GM18858 (cell line): ENCODE measurements around the gene MRPL30.
"Not testable (repeated sequence)": the region's sequence is repeated elsewhere in the genome, so short reads cannot be mapped to it uniquely, and the experiment has no call there.

Experiments used
- ATAC-seq: cut with Tn5 transposase; IDR thresholded peaks from one replicate; pipeline ENCODE4 v1.9.1; 2021; ENCODE audit not compliant: unreplicated experiment

The MRPL30 gene

DNA sequence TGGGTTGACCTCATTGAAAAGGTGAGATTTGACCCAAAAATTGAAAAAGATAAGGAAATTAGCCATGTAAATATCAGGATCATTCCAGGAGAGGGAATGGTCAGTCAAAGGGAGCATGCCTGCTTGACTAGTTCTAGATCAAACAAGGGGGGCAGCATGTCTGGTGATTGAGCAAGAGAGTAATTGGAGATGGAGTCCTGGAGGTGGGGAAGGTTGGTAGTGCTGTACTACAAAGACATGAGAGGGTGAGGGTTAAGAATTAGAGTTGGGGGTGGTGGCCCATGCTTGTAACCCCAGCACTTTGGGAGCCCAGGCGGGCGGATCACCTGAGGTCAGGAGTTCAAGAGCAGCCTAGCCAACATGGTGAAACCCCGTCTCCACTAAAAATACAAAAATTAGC, 2.0 kb downstream of the MRPL30 start:
- no peak for ATAC-seq

DNA sequence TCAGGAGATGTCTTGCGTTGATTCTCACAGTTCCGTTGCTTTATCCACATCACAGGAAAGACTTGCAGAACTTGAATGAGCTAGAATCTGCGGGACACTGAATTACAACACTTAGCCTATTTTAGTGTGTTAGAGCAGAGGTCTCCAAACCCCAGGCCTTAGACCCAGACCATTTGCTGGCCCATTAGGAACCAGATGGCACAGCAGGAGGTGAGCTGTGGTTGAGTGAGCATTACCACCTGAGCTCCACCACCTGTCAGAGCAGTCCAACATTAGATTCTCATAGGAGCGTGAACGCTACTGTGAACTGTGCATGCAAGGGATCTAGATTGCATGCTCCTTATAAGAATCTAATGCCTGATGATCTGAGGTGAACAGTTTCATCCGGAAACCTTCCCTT, 3.8 kb downstream of the MRPL30 start:
- no peak for ATAC-seq

DNA sequence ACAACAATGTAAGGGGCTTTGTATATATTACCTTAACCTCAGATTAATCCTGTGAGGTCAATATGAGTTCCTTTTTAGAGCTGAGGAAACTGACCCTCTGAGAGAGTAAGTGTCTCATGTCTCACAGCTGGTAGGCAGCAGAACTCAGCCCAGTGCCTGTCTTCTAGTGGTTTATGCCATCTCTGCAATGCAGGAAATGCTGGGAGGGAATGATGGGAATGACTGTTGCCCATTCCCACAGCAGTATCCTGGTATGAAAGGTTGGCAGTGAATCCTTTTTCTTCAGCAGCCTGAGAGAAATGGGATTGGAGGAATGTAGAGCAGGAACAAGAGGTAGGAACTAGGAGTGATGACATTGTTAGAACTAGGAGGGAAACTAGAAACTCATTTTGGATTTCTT, 6.0 kb downstream of the MRPL30 start:
- ATAC-seq = no peak

DNA sequence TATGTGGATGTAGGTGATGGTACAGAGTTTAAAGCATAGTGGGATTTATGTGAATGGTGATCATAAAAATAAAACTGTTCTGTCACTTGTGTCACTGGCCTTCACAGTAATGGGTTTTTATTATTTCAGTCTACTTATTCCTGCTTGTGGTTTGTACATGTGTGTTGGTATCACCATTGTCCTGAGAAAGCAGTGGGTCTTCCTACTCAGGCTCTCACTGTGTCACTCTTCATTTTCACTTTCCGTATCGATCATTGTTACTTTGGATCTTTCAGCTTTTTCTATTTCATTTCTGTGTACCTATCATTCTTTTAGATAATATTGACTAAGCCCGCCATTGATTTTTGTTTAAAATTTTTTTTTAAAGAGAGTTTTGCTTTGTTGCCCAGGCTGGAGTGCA, 7.4 kb downstream of the MRPL30 start:
- no peak for ATAC-seq

DNA sequence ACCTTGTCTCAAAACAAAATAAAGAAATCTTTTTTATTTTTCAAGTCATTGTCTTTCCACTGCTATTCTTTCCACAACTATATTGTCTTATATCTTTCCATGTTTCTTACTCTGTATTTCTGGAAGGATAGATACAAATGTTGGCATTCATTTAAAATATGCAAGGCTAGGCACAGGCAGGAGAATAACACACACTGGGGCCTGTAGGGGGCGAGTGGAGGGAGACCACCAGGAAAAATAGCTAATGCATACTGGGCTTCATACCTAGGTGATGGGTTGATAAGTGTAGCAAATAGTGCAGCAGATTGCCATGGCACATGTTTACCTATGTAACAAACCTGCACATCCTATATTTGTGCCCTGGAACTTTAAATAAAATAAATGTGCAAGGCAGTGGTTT, 9.6 kb downstream of the MRPL30 start:
- no peak for ATAC-seq

DNA sequence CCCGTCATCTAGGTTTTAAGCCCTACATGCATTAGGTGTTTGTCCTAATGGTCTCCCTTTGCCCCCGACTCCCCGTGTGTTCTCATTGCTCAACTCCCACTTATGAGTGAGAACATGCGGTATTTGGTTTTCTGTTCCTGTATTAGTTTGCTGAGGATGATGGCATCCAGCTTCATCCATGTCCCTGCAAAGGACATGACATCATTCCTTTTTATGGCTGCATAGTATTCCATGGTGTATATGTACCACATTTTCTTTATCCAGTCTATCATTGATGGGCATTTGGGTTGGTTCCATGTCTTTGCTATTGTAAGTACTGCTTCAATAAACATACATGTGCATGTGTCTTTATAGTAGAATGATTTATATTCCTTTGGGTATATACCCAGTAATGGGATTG, 11.4 kb downstream of the MRPL30 start:
- ATAC-seq = not testable (repeated sequence)

DNA sequence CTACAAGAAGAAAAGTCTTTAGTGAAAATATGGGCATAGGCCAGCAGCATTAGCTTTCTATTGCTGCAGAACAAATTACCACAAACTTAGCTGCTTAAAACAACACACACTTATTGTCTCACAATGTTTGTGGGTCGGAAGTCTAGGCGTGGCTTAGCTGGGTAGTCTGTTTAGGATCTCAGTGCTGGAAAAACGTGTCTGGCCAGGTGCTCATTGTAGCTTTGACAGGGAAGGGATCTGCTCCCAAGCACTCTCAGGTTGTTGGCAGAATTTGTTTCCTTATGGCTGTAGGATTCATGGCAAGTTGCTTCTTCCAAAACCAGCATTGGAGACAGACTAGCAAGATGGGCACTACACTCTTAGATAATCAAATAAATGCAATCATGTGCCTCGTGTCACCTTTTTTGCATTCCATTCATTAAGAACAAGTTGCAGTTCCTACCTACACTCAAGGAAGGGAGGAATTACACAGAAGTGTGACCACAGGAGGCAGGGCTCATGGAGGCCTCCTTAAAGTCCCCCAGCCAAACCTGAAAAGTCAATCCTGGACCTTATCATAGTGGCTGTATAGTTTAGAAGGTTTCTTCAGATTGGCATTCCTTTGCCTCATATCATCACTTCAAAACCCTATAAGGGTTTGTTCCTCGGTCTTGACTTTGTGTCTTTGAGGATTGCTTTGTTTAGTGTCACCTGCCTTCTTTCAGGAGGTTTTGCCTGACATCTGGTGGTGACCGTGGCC, 17.3 kb downstream of the MRPL30 start:
- ATAC-seq = no peak

DNA sequence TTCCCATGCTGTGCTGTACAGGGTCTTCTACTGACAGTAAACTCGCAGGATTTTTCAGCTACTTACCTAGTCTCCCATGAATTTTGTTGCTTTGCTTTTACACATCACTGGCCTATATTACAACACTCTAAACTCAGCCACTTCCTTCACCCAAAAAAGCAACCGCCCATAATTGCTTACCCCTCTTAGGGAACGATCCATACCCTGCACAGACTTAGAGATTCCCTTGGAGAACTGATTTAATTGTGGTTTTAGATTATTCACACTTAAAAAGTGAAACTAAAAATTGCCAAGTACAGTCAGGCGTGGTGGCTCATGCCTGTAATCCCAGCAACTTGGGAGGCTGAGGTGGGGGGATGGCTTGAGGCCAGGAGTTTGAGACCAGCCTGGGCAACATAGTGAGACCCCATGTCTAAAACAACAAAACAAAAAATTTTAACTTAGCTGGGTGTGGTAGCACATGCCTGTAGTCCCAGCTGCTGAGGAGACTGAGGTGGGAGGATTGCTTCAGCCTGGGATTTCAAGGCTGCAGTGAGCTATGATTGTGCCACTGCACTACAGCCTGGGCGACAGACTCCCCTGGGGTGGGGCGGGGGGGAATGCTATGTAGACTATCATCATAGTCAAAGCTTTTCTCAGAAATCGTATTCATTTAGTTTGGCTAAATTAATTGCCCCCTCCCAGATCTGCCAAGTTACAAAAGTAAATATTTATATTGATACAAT, 19.3 kb downstream of the MRPL30 start:
- no peak for ATAC-seq

DNA sequence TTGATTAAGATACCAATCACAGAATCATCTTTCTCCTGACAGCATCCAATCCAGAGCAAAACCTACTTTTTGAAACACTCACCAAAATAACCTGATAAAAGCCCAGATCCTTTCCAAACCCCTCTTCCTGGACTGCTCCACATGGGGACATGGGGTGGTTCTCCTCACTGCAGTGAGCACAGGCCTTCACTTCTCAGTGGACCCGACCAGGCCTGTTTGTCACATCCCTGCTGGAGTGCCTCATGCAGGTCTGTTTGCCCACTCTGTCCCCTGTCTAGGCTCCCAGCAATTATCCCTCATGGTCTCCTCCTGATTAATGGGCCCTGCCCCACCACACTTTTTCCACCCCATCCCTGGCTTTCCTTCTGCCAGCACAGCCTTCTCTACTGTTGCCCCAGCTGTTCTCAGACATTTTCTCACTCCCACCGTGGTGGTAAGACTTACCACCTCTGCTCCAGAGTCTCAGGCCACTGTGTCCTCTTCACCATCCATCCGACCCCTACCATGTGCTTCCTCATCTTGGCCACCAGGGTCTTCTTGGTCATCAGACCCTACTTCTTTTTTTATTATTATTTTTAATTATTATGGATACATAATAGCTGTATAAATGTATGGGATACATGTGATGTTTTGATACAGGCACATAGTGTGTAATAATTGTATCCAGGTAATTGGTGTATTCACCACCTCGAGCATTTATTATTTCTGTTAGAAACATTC, 21.1 kb downstream of the MRPL30 start:
- no peak for ATAC-seq

DNA sequence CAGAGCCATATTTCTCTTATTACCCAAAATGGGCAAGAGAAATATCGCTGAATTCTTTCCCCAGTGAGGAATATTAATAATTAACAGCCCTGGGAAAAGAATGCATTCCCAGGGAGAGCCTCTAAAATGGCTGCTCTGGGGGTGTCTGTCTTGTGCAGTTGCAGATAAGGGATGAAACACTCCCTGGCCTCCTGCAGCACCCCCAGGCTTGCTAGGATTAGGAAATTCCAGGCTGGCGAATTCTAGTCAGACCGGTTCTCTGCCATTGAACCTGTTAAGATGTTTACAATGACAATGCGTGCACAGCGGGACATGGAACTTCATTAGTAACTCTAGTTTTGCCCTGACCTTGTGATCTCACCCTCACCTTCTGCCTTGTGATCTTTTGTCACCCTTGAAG, 24.5 kb downstream of the MRPL30 start:
- no peak for ATAC-seq

DNA sequence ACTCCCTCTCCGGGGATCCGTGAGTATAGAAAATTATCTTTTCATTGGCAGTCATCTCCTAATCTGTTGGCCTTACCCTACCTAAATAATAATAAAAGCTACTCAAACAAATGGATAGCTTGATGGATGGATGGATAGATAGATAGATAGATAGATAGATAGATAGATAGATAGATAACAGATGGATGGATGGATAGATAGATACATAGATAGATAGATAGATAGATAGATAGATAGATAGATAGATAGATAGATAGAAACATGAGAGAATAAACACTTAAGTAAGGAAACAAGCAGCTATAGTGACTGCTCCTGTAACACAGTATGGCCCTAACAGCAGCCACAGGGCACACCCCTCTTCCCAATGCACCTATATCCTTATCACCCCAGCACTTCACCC, 35.1 kb downstream of the MRPL30 start:
- no peak for ATAC-seq

DNA sequence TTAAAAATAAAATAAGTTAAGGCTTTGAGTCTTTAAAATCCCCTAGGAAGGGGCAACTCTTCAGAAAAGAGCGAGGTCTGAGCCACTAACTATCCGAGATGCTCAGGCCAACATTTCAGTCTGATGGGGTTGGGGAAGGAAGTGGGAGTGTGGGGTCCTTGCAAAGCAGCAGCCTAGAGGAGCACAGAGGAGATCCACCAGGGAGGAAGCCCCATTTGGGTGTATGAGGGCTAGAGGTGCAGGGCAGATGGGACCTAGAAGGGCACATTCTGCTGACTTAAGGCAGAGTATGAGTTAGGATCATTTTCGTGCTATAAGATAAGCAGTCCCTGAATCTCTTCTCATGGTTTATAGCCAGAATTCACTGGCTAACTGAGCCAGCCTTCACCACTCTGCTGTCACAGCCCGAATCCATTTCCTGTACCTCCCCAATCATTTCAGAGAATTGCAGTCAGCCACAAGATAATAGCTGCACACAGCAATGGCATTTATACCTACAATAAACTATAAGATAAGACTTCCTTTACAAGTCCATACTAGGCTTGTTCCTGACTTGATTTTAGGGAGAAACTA, 37.0 kb downstream of the MRPL30 start:
- no peak for ATAC-seq

DNA sequence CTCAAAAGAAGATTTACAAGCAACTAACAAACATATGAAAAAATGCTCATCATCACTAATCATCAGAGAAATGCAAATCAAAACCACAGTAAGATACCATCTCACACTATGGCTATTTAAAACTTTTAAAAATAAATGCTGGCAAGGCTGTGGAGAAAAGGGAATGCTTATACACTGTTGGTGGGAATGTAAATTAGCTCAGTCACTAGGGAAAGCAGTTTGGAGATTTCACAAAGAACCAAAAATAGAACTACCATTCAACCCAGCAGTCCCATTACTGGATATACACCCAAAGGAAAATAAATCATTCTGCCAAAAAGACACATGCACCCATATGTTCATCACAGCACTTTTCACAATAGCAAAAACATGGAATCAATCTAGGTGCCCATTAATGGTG, 52.2 kb downstream of the MRPL30 start:
- not testable (repeated sequence) for ATAC-seq

DNA sequence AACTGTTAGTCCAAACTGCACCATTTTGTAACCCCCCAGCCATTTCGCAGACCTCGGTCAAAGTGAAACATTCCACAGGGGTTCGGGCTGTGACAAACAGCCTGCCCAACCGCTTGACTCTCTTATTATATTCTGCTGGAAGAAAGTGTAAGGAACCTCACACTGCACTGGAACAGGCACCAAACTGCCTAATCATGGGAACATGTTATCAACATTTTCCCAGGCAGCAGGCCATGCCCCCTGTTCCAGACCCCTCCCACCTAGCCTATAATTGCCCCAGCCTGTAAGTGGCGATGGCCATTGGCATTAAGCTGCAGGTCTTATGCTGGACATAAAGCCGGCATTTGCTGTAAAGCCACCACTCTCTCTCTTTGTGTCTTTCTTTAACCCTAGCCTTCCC, 57.6 kb downstream of the MRPL30 start:
- no peak for ATAC-seq

DNA sequence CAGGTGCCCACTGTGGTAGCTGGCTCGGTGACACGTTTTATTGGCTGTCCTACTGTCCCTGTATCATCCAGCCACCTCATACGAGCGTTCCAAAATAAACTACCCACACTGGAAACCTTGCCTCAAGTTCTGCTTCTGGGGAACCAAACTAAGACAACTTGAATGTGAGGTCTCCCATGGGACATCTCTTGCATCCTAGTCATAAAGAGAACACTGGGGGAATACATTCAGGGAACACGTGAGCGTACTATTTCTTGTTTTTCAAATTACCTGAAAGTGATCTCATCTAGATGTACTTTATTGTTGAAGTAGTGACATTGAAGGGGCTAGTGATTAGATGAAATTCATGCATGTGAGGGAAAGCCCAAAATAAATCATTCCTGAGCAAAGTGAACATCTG, 59.4 kb downstream of the MRPL30 start:
- ATAC-seq = no peak

DNA sequence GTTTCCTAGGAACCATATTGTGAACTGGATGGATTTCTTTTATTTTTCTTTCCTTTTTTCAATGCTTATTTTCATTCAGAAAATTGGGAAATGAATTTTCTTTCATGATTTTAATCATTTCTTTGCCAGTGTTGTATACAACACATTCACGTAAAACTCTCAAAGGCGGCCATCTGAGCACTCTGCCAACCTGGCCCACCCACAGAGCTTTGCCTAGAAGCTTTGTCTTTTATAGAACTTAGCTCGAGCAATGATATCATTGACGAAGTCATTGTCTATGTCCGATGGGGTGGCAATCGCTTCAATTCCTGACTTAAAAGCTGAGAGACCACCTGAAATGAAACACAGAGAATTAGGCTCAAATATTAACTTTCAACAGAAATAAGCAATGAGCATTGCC, 61.2 kb downstream of the MRPL30 start:
- no peak for ATAC-seq
